Neural crest cell (in vitro differentiated cells): Measurements from ENCODE around the gene SPINT4. TPM values are rescaled to one million over a fixed set of nuclear protein-coding genes. Genes with fewer than 3 reads are reported as not detected.
"Not testable (repeated sequence)": the region's sequence is repeated elsewhere in the genome, so short reads cannot be mapped to it uniquely, and the experiment has no call there.

Source experiments
- DNase-seq: peaks from one replicate; pipeline ENCODE4 v3.0.0; 2021; ENCODE audit warnings: low read depth, mixed read lengths, low spot score
- H3K27ac Mint-ChIP-seq: one replicate; pipeline ENCODE4 v1.8.0; 2021; ENCODE audit warnings: mild to moderate bottlenecking, mixed read lengths; ENCODE audit not compliant: unreplicated experiment
- H3K27me3 Mint-ChIP-seq: 2 replicates; pipeline ENCODE4 v1.8.0; 2021; ENCODE audit warnings: low read depth, mild to moderate bottlenecking, mixed read lengths
- H3K36me3 Mint-ChIP-seq: 2 replicates; pipeline ENCODE4 v1.8.0; 2021; ENCODE audit warnings: low read depth, mild to moderate bottlenecking, mixed read lengths
- H3K4me1 Mint-ChIP-seq: 2 replicates; pipeline ENCODE4 v1.8.0; 2021; ENCODE audit warnings: mixed read lengths
- H3K4me3 Mint-ChIP-seq: one replicate; pipeline ENCODE4 v1.8.0; 2021; ENCODE audit warnings: mild to moderate bottlenecking, mixed read lengths
- H3K9me3 Mint-ChIP-seq: 2 replicates; pipeline ENCODE4 v1.8.0; 2021; ENCODE audit warnings: mixed read lengths
- CTCF ChIP-seq: fragments of 200-600 bp; sonication (generic); conservative IDR thresholded peaks from 2 replicates; pipeline ENCODE4 v1.5.0; 2021; ENCODE audit warnings: antibody characterized with exemption, mild to moderate bottlenecking
- long read RNA-seq: library from polyadenylated mRNA; unstranded; transcript quantifications from one replicate; pipeline ENCODE4 v2.0.0, GENCODE V29; 2020
- total RNA-seq: library from RNA; stranded (reverse); gene quantifications from 2 replicates; pipeline ENCODE4 v1.2.1, GENCODE V29; 2021

SPINT4 gene
- total RNA-seq, result not detected in 2 replicates
- long read RNA-seq, result 0 reads

- Mint-ChIP-seq H3K36me3 (no peaks in the 10 kb centered on the region), H3K4me1 (no peaks in the 10 kb centered on the region), H3K27me3 (peaks cover 73% of the 10 kb centered on the region), H3K4me3 (no peak within 1 kb of the TSS), H3K9me3 (peaks cover 4% of the 10 kb centered on the region), H3K27ac (no peak within 1 kb of the TSS)
- no peak for DNase-seq
- TF ChIP-seq CTCF, result no peak
Observed at GRCh38 chr20:45722047-45722446, at the start of gene SPINT4. Gene SPINT4 (plus strand): TSS chr20:45722347. CDS start chr20:45722368, 21 bp downstream.

GRCh38 chr20:45672765-45673164 lies 49.4 kb upstream of the SPINT4 start:
- TF ChIP-seq CTCF, result no peak
- Mint-ChIP-seq H3K9me3 (peaks cover 15% of the 10 kb centered on the region), H3K27me3 (peaks cover 40% of the 10 kb centered on the region), H3K36me3 (peaks cover 2% of the 10 kb centered on the region), H3K4me1 (no peaks in the 10 kb centered on the region), H3K27ac (no peak overlapping the region), H3K4me3 (no peak overlapping the region)
- DNase-seq, result no peak

DNA sequence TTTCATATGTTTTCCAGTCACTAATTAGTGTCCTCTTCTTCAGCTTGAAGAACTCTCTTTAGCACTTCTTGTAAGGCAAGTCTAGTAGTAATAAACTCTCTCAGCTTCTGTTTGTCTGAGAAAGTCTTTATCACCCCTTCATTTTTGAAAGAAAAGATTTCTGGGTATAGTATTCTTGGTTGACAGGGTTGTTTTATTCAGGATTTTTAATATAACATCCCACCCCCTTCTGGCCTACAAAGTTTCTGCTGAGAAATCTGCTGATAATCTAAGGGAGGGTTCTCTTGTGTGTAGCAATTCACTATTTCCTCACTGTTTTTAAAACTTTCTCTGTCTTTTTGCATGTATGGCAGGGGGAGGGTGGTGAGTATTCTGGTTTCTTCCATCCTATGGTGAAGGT lies 42.5 kb upstream of the SPINT4 start:
- Mint-ChIP-seq H3K4me1 (no peaks in the 10 kb centered on the region), H3K27me3 (peaks cover 28% of the 10 kb centered on the region), H3K4me3 (no peak overlapping the region), H3K9me3 (peaks cover 14% of the 10 kb centered on the region), H3K36me3 (peaks cover 4% of the 10 kb centered on the region), H3K27ac (no peak overlapping the region)
- TF ChIP-seq CTCF, result no peak
- no peak for DNase-seq

DNA sequence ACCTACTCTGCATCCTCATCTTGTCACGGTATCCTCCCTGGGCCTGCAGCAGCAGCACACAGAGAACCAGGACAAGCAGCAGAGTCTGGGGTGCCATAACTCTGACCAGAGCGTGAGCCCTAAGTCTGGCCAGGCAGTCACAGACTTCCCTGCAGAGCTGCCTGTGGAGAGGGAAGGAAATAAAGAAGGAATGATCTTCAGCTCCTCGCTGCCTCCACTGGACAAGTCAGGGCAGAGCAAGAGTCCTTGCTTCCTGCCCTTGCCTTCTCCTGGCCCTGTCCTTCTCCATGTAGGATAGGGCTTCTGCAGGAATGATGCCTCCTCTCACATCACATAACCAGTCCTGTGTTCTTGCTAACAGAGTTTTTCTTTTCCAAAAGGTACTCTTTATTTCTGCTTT lies 36.3 kb upstream of the SPINT4 start:
- Mint-ChIP-seq H3K9me3 (peaks cover 5% of the 10 kb centered on the region), H3K4me3 (no peak overlapping the region), H3K27me3 (peaks cover 26% of the 10 kb centered on the region), H3K27ac (no peak overlapping the region), H3K36me3 (no peaks in the 10 kb centered on the region), H3K4me1 (no peaks in the 10 kb centered on the region)
- peak; percentile 35 for TF ChIP-seq CTCF
- no peak for DNase-seq

DNA sequence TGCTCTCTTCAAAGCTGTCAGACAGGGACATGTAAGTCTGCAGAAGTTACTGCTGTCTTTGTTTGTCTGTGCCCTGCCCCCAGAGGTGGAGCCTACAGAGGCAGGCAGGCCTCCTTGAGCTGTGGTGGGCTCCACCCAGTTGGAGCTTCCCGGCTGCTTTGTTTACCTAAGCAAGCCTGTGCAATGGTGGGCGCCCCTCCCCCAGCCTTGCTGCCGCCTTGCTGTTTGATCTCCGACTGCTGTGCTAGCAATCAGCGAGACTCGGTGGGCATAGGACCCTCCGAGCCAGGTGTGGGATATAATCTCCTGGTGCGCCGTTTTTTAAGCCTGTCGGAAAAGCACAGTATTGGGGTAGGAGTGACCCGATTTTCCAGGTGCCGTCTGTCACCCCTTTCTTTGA lies 28.8 kb upstream of the SPINT4 start:
- not testable (repeated sequence) for H3K4me1 Mint-ChIP-seq, DNase-seq, H3K9me3 Mint-ChIP-seq, H3K36me3 Mint-ChIP-seq, H3K27ac Mint-ChIP-seq, H3K4me3 Mint-ChIP-seq
- peaks cover 17% of the 10 kb centered on the region for H3K27me3 Mint-ChIP-seq

DNA sequence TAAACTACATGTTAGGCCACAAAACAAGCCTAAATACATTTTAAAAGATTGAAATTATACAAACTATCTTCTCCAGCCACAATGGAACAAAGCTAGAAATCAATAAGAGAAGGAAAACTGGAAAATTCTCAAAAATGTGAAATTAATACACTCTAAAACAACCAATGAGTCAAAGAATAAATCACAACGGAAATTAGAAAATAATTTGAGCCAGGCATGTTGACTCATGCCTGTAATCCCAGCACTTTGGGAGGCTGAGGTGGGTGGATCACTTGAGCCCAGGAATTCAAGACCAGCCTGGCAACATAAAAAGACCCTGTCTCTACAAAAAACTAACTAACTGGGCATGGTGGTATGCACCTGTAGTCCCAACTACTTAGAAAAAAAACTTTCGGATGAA lies 26.7 kb upstream of the SPINT4 start:
- Mint-ChIP-seq H3K4me1 (no peaks in the 10 kb centered on the region), H3K9me3 (peaks cover 8% of the 10 kb centered on the region), H3K4me3 (no peak overlapping the region), H3K36me3 (no peaks in the 10 kb centered on the region), H3K27me3 (peaks cover 17% of the 10 kb centered on the region), H3K27ac (no peak overlapping the region)
- TF ChIP-seq CTCF, result no peak
- no peak for DNase-seq
